Stomach (tissue), 4 donors: ENCODE results near the gene VILL.
"Not testable (repeated sequence)": the region's sequence is repeated elsewhere in the genome, so short reads cannot be mapped to it uniquely, and the experiment has no call there.

ENCODE experiments used
- EP300 ChIP-seq: sonication (generic); formaldehyde crosslinking; IDR thresholded peaks from one replicate; pipeline ENCODE4 v1.6.1; 2017; ENCODE audit warnings: antibody characterized with exemption
- POLR2A ChIP-seq, 4 donors: fragments of 450-650 bp; IDR thresholded peaks; one replicate each; pipeline ENCODE4 v1.6.1; 2016; ENCODE audit warnings: antibody characterized with exemption in 4 of 4, control low read depth in 2 of 4, mild to moderate bottlenecking in 1 of 4, moderate library complexity in 1 of 4
- POLR2AphosphoS5 ChIP-seq, 3 donors: sonication (generic); formaldehyde crosslinking; IDR thresholded peaks; one replicate each; pipeline ENCODE4 v1.6.1; 2016; ENCODE audit warnings: antibody characterized with exemption in 3 of 3
- TF ChIP-seq, protein P1 (sequence below), 7 experiments: fragments of 450-650 bp in 4 of 7; fragments of 200-600 bp in 3 of 7; sonication (generic) in 3 of 7; IDR thresholded peaks; one replicate each; pipeline ENCODE4 v1.5.1; 2016 to 2019; ENCODE audit warnings: antibody characterized with exemption in 7 of 7, control low read depth in 2 of 7, mild to moderate bottlenecking in 1 of 7

DNA sequence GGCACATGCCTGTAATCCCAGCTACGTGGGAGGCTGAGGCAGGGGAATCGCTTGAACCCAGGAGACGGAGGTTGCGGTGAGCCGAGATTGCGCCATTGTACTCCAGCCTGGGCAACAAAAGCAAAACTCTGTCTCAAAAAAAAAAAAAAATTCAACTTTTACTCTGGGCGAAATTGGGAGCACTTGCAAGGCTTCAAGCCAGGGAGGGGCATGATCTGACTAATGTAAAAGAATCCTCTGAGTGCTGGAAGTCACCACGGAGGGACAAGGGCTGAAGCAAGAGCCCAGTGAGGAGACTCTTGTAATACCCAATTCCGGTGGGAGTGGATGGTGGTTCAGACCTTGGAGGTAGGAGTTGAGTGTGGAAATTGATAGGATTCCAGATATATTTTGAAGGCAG is 43.7 kb downstream of the VILL start:
- TF ChIP-seq, protein P1, sequence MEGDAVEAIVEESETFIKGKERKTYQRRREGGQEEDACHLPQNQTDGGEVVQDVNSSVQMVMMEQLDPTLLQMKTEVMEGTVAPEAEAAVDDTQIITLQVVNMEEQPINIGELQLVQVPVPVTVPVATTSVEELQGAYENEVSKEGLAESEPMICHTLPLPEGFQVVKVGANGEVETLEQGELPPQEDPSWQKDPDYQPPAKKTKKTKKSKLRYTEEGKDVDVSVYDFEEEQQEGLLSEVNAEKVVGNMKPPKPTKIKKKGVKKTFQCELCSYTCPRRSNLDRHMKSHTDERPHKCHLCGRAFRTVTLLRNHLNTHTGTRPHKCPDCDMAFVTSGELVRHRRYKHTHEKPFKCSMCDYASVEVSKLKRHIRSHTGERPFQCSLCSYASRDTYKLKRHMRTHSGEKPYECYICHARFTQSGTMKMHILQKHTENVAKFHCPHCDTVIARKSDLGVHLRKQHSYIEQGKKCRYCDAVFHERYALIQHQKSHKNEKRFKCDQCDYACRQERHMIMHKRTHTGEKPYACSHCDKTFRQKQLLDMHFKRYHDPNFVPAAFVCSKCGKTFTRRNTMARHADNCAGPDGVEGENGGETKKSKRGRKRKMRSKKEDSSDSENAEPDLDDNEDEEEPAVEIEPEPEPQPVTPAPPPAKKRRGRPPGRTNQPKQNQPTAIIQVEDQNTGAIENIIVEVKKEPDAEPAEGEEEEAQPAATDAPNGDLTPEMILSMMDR (IDR thresholded peaks at IDR 0.05) = not testable (repeated sequence)
- TF ChIP-seq POLR2A (IDR thresholded peaks at IDR 0.05); EP300; POLR2AphosphoS5 (IDR thresholded peaks at IDR 0.05): not testable (repeated sequence)
